Thyroid gland (tissue), 4 donors: ENCODE measurements around the gene SPTBN1. TPM values are rescaled to one million over a fixed set of nuclear protein-coding genes. Genes with fewer than 3 reads are reported as not detected.

Experiments used
- DNase-seq, 2 donors: peaks; one replicate each; pipeline ENCODE4 v3.0.0-alpha.2; 2019
- H3K27ac ChIP-seq, 3 donors: fragments of 200-600 bp; sonication (generic); 1 replicate in 2 of 3; 2 replicates in 1 of 3; pipeline ENCODE4 v1.5.1; 2016 to 2019; ENCODE audit warnings: mild to moderate bottlenecking in 1 of 3, moderate library complexity in 1 of 3
- H3K27me3 ChIP-seq: fragments of 200-600 bp; sonication (generic); one replicate; pipeline ENCODE4 v1.5.1; 2019
- H3K36me3 ChIP-seq, 2 donors: fragments of 200-600 bp; sonication (generic); one replicate each; pipeline ENCODE4 v1.5.1; 2016 to 2019
- H3K4me1 ChIP-seq, 2 donors: fragments of 200-600 bp; sonication (generic); one replicate each; pipeline ENCODE4 v1.5.1; 2017 to 2019
- H3K4me3 ChIP-seq, 3 donors: fragments of 200-600 bp; sonication (generic); replicated peaks in 1 of 3; 1 replicate in 2 of 3; 2 replicates in 1 of 3; pipeline ENCODE4 v1.5.1; 2016; ENCODE audit warnings: mild to moderate bottlenecking in 1 of 3
- H3K9me3 ChIP-seq: fragments of 200-600 bp; sonication (generic); one replicate; pipeline ENCODE4 v1.5.1; 2017
- CTCF ChIP-seq, 6 experiments: fragments of 200-600 bp in 3 of 6; fragments of 450-650 bp in 3 of 6; sonication (generic) in 3 of 6; IDR thresholded peaks; one replicate each; pipeline ENCODE4 v1.5.1; 2016 to 2019; ENCODE audit warnings: antibody characterized with exemption in 6 of 6, mild to moderate bottlenecking in 2 of 6, inconsistent platforms in 1 of 6, moderate library complexity in 1 of 6
- POLR2A ChIP-seq, 2 donors: fragments of 450-650 bp; IDR thresholded peaks; one replicate each; pipeline ENCODE4 v1.6.1; 2017; ENCODE audit warnings: antibody characterized with exemption in 2 of 2, mild to moderate bottlenecking in 2 of 2, moderate library complexity in 1 of 2
- WGBS, 2 donors: methylation state at CpG; one replicate each; pipeline ENCODE4 v1.1.5; 2017; 5-methylcytosine and 5-hydroxymethylcytosine counted together
- intact Hi-C: fragments of 100-400 bp; cut with DNase I; formaldehyde crosslinking; loops from one replicate; pipeline ENCODE4 v1.15.1; 2023
- total RNA-seq, 4 donors: library from RNA; depleted of rRNA; stranded (reverse); fragments of >200 nt; gene quantifications; one replicate each; pipeline ENCODE4 v1.2.3, GENCODE V29; 2016

SPTBN1 gene
- total RNA-seq, 4 donors from 2014 or later = 381 to 513 (median 419) TPM

- H3K27me3 ChIP-seq = no peaks in the 10 kb centered on the region
- peak overlapping the region in 1 of 3 donors; percentile 2 for H3K27ac ChIP-seq
- WGBS, 2 donors = 86 to 95% methylated on average over 2 of the region's 2 CpGs
- H3K4me1 ChIP-seq = peaks cover 8 to 41% of the 10 kb centered on the region in 2 donors
- TF ChIP-seq CTCF (IDR thresholded peaks at IDR 0.05) (no peak), POLR2A (IDR thresholded peaks at IDR 0.05) (no peak)
- intact Hi-C loops = no loop called here
- H3K36me3 ChIP-seq = no peaks in the 10 kb centered on the region
- DNase-seq = no peak
- H3K9me3 ChIP-seq = no peaks in the 10 kb centered on the region
- H3K4me3 ChIP-seq = no peak overlapping the region
Observed at GRCh38 chr2:54510916-54511315, 54.8 kb downstream of the SPTBN1 start.

- intact Hi-C loops = no loop called here
- Histone ChIP-seq H3K36me3 (no peaks in the 10 kb centered on the region), H3K4me1 (peaks cover 8 to 38% of the 10 kb centered on the region in 2 donors), H3K27ac (no peak overlapping the region), H3K4me3 (no peak overlapping the region), H3K9me3 (no peaks in the 10 kb centered on the region), H3K27me3 (no peaks in the 10 kb centered on the region)
- 86 to 92% methylated on average over 3 of the region's 3 CpGs for WGBS, 2 donors
- TF ChIP-seq POLR2A (IDR thresholded peaks at IDR 0.05) = no peak
- TF ChIP-seq CTCF (IDR thresholded peaks at IDR 0.05) = no peak
- DNase-seq = no peak
Observed at GRCh38 chr2:54512183-54512582, 56.1 kb downstream of the SPTBN1 start.

GRCh38 chr2:54512663-54513362 is 56.7 kb downstream of the SPTBN1 start:
- 86 to 90% methylated on average over 4 of the region's 4 CpGs for WGBS, 2 donors
- H3K4me1 ChIP-seq = peaks cover 12 to 37% of the 10 kb centered on the region in 2 donors
- no peak overlapping the region for H3K4me3 ChIP-seq
- H3K36me3 ChIP-seq = no peaks in the 10 kb centered on the region
- no peak for TF ChIP-seq CTCF (IDR thresholded peaks at IDR 0.05)
- no peak for TF ChIP-seq POLR2A (IDR thresholded peaks at IDR 0.05)
- intact Hi-C loops = no loop called here
- peak in 1 of 2 donors; percentile 46 for DNase-seq
- peak overlapping the region in 1 of 3 donors; percentile 24 for H3K27ac ChIP-seq
- H3K27me3 ChIP-seq = no peaks in the 10 kb centered on the region
- no peaks in the 10 kb centered on the region for H3K9me3 ChIP-seq

- peaks cover 17 to 37% of the 10 kb centered on the region in 2 donors for H3K4me1 ChIP-seq
- intact Hi-C loops = no loop called here
- TF ChIP-seq CTCF (IDR thresholded peaks at IDR 0.05) (no peak), POLR2A (IDR thresholded peaks at IDR 0.05) (no peak)
- H3K9me3 ChIP-seq = no peaks in the 10 kb centered on the region
- DNase-seq = no peak
- H3K36me3 ChIP-seq = no peaks in the 10 kb centered on the region
- H3K27me3 ChIP-seq = no peaks in the 10 kb centered on the region
- no peak overlapping the region for H3K4me3 ChIP-seq
- H3K27ac ChIP-seq = no peak overlapping the region
Observed at GRCh38 chr2:54513363-54513715, 57.2 kb downstream of the SPTBN1 start.

GRCh38 chr2:54514822-54515569 is 58.9 kb downstream of the SPTBN1 start:
- DNase-seq = no peak
- no peak overlapping the region for H3K4me3 ChIP-seq
- TF ChIP-seq CTCF (IDR thresholded peaks at IDR 0.05) (no peak), POLR2A (IDR thresholded peaks at IDR 0.05) (no peak)
- no peaks in the 10 kb centered on the region for H3K9me3 ChIP-seq
- H3K27me3 ChIP-seq = no peaks in the 10 kb centered on the region
- peaks cover 17 to 47% of the 10 kb centered on the region in 2 donors for H3K4me1 ChIP-seq
- intact Hi-C loops = no loop called here
- no peaks in the 10 kb centered on the region for H3K36me3 ChIP-seq
- WGBS, 2 donors = 58 to 63% methylated on average over 1 of the region's 1 CpG
- H3K27ac ChIP-seq = no peak overlapping the region
